ENCODE data around the gene SIGLEC8.
"Not testable (repeated sequence)": the region's sequence is repeated elsewhere in the genome, so short reads cannot be mapped to it uniquely, and the experiment has no call there.

Gene SIGLEC8

DNA sequence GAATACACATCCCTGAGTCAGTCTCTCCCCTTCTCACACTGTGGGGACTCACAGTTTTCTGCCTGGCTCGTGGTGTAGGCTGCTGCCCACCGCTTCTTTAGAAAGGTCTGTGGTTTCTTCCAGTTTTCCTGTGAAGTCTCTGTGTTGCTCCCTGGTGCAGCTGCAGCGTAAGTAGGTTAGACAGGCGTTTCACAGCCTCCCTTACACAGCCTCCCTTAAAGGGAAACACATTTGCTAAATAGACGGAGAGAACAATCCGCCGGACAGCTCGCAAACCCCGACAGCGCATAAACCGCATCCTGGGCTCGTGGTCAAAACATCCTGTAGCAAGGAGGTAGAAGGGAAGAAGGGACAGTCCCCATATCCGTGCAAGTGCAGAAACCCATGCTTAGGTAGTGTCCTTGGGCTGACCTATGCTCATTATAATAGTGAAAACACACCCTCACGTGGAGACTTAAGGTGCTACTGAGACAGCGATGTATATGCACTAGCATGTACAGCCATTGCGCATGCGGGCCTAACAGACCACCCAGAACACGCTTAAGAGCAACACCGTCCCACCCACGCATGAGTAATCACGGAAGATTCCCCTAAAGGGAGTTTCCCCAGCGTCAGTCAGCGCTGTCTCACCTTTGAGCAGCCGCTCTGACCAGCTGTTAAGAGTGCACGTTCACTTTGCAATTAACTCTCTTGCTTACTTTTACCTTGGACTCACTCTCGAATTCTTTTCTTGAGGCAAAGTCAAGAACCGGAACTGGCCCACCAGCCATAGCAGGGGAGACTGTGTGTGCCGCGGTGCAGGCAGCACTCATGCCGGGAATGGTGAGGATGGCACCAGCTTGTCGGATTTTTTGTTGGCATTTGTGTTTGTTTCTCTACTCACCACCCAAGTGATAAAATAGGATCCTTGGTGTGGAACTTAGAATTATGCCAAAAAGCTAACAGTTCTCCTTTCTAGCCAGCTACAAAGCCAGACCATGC lies 16.6 kb downstream of the SIGLEC8 start:
- no peak for DNase-seq

DNA sequence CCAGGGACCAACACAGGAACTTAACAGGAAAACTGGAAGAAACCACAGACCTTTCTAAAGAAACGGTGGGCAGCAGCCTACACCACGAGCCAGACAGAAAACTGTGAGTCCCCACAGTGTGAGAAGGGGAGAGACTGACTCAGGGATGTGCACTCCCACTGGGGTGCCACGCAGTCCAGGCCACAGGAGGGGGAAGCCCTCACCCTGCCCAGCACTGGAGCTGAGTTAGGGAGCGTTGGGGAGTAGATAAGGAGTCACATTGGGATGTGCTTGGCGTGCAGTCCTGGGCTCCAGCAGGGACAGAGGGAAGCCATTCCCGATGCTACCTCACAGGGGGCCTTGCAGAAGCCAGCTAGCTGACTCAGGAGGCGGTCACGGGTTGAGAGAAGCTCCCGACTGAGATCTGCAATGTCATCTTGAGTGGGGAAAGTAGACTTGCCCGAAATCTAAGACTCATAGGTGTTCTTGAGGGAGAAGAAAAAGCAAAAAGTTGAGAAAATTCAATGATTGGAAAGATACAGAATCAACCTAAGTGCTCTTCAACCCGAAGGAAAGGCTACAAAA lies 17.3 kb downstream of the SIGLEC8 start:
- DNase-seq = no peak

DNA sequence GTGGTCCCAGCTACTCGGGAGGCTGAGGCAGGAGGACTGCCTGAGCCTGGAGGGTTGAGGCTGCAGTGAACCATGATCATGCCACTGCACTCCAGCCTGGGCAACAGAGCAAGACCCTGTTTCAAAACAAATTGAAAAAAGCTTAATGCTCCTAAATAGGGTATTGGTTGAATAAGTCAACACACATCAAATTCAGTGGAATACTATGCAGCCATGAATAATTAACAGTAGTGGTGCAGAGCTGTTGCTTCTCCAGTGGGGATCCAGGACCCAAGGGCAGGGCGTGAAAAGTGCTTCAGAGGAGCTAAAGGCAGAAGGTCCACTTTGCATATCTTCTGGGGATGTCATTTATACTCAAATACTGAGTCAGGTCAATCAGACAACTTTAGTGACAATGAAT lies 18.2 kb downstream of the SIGLEC8 start:
- no peak for DNase-seq

DNA sequence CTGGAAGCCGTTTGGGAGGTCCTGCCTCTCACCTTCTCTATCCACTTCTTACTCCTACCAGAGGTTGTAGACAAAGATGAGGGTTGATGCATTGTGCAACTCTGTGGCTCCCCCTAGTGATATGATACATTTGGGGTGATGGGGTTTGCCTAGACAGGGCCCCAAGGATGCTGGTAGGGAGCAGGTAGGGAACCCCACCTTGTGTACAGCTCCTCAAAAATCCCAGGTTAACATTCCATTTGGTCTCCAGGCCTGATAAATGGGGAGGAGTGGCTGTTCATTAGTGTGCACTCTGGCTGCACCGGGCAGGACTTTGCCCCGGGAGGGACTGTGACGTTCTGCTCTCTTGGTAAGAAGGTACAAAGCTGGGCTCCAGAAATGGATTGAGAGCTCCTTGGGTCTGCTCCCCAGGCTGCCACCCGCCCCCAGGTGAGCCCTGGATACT lies 19.2 kb downstream of the SIGLEC8 start:
- DNase-seq = no peak

DNA sequence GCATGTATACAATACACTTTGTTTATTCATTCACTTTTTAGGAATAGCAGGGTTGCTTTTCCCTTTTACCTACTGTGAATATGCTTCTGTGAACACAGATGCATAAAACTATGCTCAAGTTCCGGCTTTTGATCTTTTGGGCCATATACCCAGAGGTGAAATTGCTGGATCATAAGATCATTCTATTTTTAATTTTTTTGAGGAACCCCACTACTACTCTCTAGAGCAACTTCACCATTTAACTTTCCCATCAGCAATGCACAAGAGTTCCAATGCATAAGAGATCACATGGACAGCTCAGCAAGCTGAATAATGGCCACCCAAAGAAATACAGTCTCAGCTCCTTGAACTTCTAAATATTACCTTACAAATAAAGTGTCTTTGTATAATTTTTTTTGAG lies 23.8 kb downstream of the SIGLEC8 start:
- no peak for DNase-seq

DNA sequence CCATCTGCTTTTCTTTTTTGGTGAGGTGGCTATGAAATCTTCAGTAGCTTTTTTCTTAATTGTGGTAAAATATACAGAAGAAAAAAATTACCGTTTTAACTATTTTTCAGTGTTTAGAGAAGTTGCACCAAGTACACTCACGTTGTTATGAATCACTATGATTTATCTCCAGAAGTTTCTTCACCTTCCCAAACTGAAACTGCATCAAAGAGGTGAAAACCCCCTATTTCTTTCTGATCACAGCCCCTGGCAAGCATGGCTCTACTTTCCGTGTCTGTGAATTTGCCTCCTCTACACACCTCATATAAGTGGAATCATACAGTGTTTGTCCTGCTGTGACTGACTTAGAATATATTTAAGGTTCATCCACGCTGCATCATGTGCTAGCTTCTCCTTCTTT lies 25.2 kb downstream of the SIGLEC8 start:
- no peak for DNase-seq

DNA sequence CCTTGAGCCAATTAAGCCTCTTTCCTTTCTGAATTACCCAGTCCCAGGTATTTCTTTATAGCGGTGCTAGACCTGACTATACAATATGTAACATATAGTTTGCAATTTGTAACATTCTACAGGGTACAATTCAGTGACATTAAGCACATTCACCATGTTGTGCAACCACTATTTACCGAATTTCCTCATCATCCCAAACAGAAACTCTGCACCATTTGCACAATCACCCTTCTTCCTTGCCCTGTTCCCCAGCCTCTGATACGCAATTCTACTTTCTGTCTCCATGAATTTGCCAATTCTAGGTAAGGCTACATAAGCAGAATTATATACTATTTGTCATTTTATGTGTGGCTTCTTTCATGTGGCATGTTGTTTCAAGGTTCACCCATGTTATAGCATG lies 27.1 kb downstream of the SIGLEC8 start:
- no peak for DNase-seq

DNA sequence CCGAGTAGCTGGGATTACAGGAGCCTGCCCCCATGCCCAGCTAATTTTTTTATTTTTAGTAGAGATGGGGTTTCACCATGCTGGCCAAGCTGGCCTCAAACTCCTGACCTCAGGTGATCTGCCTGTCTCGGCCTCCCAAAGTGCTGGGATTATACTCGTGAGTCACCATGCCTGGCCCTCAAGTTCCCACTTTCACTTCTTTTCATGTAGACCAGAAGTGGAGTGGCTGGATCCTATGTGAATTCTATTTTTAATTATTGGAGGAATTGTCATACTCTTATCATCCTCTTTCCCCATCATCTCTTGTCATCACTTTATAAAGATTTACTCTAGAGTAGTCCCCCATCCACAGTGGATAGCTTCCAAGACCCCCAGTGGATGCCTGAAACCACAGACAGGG lies 28.0 kb downstream of the SIGLEC8 start:
- no peak for DNase-seq

DNA sequence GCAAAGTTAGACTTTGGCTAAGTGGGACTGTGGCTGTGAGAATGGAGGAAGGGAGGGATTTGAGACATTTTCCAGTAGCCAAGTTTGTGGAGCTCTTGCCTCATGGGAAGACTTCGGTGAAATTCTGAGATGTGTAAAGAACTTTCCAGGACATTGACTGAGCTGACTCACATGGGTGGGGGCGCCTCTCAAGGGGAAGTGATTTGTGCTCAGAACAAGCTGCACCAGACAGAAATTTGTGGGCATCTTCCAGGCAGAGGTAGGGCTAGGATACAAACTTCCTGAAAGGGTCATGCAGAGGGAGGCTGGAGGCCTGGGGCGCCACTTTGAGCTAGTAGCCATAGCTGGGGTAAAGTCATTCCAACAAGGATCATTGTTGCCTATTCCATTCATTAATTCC lies 31.1 kb downstream of the SIGLEC8 start:
- DNase-seq = no peak

DNA sequence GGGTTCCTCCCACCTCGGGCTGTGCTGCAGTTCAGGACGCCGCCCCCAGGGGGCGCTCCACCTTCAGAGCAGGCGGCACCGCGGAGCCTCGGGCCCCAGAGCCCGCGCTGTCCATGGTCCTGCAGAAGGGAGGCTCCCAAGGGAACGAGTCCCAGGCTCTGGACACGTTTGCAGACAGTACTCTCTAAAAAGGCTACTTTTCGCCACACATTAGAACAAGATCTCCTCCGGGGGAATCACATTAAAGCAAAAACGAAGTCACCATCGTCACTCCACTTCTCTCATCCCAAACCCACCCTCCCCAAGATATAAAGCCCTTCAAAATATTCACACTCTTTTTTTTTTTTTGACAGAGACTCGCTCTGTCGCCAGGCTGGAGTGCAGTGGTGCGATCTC lies 36.2 kb downstream of the SIGLEC8 start:
- DNase-seq = peak in 1 of 2 experiments; percentile 12

DNA sequence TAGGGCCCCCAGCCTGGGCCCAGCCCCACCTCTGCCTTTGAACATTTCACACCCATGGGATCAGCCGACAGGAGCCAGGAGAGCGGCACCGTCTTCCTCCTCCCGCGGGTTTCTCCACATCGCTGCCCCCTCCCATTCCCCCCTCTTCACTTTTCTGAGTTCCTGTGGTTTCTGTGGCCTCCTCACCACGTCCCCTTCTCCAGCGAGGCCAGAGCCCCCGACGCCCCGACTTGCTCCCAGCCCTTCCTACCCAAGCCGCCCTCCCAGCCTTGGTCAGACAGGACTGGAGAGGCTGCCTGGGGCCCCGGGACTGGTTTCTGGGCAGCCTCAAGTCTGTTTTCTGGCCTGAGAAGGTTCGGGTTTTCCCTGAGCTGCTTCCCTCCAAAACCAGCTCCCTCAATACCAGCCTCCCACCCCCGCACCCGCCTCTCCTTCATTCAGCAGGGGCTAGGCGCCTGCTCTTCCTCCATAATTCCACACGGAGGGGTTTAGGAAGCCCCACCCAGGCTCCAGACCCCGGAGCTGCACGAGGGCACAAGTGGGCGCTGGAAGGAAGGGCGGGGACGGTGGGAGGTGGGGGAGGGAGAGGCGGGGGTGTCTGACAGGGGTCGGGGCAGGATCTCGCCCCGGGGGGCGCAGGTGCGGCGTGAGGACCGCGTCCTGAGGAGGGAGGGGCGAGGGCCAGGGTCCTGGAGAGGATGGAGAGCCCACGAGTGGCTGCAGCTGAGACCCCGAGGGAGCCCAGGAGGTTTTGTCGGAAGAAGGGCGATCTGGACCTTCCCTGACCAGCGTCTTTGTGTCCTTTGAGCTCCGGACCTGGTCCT lies 36.8 kb downstream of the SIGLEC8 start:
- no peak for DNase-seq

DNA sequence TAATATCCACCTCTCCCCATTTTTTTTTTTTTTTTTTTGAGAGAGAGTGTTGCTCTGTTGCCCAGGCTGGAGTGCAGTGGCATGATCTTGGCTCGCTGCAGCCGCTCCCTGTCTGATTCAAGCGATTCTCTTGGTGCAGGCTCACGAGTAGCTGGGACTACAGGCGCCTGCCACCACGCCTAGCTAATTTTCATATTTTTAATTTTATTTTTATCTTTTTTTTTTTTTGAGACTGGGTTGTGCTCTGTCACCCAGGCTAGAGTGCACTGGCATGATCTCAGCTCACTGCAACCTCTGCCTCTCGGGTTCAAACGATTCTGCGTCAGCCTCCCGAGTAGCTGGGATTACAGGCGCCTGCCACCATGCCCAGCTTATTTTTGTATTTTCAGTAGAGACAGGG lies 37.7 kb downstream of the SIGLEC8 start:
- not testable (repeated sequence) for DNase-seq

DNA sequence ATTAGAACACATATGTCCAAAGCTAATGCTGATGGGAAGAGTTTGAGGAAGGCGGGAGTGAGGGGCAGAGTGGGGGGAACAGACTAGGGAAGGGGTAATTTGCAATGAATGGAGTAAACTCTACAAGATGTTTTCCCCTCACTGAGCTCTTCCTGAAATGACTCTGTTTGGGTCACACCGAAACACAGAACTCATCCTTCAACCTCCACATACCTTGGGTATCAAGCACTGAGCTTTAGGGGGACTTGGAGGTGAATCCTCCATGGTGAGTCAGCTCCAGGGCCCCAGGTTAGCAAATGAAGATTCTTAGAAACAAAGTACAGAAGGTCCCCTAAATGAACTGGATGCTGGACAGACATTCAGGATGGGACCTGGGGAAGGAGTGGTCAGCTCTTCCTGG lies 39.5 kb downstream of the SIGLEC8 start:
- no peak for DNase-seq

DNA sequence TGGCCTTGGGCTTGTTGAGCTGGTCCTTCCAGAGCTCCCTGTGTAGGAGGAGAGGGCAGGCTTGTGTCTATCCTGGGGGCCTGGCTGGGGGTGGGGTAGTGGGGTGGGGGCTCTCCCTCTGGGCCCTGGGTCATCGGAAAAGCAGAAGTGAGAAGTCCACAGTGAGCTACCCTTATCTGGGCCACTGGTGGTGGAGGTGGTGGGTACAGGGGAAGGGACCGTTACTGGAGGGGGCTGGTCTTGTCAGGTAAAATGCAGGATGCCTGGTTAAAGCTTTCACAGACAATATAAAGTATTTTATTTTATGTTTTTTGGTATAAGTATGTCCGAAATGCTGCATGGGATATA lies 40.5 kb downstream of the SIGLEC8 start:
- no peak for DNase-seq

DNA sequence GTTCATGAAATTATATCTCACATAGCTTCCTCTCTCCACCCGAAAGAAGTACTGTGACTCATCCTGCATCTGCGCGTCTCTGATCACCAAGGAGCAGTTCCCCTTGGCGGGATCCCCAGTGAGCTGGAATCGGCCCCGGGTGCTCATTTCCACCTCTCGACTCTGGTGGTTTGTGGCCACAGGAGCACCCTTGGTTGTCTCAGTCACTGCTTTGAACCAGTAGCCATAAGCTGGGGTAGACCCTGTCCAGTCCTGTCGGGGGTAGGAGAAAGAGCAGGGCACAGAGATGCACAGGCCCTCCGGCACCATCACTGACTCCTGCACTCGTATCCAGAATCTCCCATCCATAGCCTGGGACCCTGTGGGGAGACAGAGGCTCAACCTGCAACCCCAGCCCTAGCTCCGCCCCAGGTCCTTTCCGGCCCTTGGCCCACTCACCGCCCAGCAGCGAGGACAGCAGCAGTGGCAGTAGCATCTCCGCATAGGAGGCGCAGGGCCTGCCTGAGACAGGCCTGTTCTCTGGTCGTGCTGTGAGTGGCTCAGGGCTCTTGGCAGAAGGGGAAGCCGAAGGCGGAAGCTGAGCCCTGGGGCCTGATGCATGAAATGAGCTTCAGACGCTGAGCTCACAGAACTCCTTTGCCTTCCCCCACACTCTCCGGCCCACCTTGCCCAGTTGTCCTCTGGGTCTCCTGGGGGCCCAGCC lies 41.0 kb downstream of the SIGLEC8 start, which contains the start of gene SIGLEC10:
Gene SIGLEC10, minus strand, starts transcription at position 536 of the 703 bp plus-strand sequence. Its CDS starts 61 bp downstream, at position 475.
- no peak for DNase-seq

DNA sequence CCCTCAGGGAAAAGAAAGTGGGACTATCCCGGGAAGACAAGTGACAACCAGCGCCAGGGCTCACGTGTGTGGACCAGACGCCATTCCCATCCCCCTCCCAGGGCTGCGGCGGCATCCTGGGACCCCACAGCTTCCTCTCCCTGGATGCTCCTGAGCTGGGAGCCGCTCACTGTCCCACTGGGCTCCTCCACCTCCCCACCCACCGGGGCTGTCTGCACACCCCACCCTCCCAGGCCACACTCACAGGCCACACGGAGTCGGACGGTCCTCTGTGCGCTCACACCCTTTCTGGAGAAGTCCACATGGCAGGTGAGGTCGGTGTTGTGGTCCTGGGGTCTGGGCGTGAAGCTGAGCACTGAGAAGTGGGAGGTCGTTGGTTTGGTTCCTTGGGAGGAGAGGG lies 41.8 kb downstream of the SIGLEC8 start:
- not testable (repeated sequence) for DNase-seq

DNA sequence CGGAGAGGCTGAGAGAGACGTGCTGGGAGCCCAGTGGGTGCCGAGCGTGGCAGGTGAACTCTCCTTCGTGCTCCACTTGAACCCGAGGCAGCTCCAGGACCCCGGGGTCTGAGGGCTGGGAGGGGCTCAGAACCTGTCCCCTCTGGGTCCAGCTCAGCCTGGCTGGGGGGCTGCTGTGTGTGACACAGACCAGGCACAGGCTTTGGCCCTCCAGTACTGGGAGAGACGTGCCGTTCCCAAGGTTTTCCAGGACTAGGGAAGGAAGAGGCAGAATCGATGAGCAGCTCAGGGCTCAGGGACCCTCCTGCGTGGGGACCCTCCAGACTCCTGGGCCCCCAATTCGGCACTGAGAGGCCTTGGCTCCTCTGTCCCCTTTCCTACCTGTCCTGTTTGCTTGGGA lies 43.1 kb downstream of the SIGLEC8 start:
- DNase-seq = no peak

DNA sequence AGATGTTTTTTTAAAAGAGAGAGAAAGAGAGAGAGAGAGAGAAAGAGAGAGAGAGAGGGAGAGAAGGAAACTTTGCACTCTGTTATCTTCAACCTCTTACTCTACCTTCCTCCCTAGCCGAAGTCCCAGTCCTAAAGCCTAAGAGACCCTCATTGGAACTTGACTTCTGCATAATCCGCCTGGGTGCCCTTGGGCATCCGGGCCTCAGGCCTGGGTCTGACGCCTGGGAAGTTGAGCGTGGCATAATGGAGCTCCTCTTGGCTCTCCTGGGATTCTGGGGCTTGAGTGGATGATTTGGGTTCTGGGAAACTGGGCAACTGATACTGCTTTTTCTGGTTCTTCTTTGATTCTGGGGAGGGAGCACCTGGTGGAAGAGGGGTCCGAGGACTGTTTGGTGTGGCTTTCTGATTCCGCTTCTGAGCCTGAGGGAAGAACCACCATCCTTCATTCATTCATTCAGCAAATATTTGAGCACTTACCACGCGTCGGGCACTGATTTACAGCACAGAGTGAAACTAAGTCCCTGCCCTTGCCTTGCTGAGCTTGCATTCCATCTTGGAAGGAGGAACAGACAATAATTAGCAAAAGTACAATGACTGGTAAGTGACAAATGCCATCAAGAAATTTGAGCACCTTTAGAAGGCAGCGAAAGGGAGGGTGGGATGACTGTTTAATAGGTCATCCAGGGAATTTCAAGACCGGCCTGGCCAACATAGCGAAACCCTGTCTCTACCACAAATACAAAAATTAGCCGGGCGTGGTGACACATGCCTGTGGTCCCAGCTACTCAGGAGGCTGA lies 47.1 kb downstream of the SIGLEC8 start:
- DNase-seq = no peak

DNA sequence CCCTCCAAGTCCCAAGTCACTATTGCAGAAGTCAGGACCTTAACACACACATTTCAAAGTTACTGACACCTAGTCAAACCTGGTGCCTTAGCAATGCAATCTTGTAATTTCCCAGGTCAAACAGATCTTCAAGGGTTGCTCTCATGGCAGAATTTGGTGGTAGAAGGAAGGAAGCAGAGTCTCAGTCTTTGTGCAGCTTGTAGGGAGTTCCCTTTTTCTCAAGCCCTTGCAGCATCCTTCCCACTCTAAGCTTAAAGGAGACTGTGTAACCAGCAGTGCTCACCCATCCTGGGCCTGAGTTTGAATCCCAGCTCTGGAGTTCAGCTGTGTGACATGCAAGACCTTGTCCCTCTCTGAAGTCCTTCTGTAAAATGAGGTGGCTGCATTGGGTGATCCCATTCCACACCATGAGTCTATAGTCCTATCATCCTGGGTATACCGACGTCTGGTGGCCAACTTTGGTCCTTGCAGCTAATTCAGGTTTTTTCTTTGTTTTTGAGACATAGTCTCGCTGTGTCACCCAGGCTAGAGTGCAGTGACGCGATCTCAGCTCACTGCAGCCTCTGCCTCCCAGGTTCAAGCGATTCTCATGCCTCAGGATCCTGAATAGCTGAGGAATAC lies 50.6 kb downstream of the SIGLEC8 start:
- no peak for DNase-seq

DNA sequence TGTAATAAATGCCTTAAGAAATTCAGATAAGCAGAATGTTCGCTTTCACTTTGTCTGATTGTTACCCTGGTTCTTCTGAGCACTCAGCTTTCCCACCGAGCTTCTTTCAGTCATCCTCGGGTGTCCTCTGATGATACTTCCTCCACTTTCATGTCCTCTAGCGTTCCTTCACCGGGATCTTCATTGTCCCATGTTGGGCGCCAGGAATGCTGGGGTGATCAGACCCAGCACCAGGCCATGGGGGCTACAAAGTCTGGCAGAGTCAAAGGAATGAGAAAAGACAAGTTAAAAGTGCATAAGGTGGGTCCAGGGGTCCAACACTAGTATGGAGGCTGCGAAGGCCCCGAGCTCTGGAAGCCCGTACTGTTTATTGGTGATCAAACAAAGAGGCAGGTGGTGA lies 56.1 kb downstream of the SIGLEC8 start:
- no peak for DNase-seq

All from NCI-H524 (cell line).